K562 (cell line): ENCODE data around the gene POLR2B. TPM values are rescaled to one million over a fixed set of nuclear protein-coding genes. Genes with fewer than 3 reads are reported as not detected.
A peak's percentile ranks its signal among the peaks of the same experiment; 100 is the strongest.

ENCODE experiments used
- AFF1 ChIP-seq, 2 experiments: fragments of 450-650 bp; IDR thresholded peaks; 2 replicates each; pipeline ENCODE4 v1.6.1; 2018; ENCODE audit warnings: mild to moderate bottlenecking in 2 of 2, low read depth in 1 of 2; ENCODE audit not compliant: partially characterized antibody in 2 of 2
- ARHGAP35 ChIP-seq: fragments of 450-650 bp; IDR thresholded peaks from 2 replicates; pipeline ENCODE4 v1.6.1; 2018; ENCODE audit not compliant: partially characterized antibody
- MGA ChIP-seq: fragments of 450-650 bp; IDR thresholded peaks from 2 replicates; pipeline ENCODE4 v1.6.1; 2016; ENCODE audit warnings: mild to moderate bottlenecking, moderate library complexity
- RHOXF2B ChIP-seq: fragments of 250-450 bp; sonication (Bioruptor Pico); conservative IDR thresholded peaks from 2 replicates; pipeline ENCODE4 v1.5.1; 2021
- SMAD2 ChIP-seq: fragments of 150-350 bp; IDR thresholded peaks from 2 replicates; pipeline ENCODE4 v1.6.1; 2014; ENCODE audit warnings: low read depth, mild to moderate bottlenecking, low read length
- SMARCE1 ChIP-seq: fragments of 450-650 bp; IDR thresholded peaks from 2 replicates; pipeline ENCODE4 v1.7.1; 2016; ENCODE audit warnings: mild to moderate bottlenecking
- SRSF9 ChIP-seq: fragments of 200-400 bp; formaldehyde crosslinking; IDR thresholded peaks from 2 replicates; pipeline ENCODE4 v1.6.1; 2017; ENCODE audit warnings: low read depth, low read length, borderline replicate concordance
- ZBTB7A ChIP-seq: IDR thresholded peaks from 2 replicates; pipeline ENCODE4 v1.6.1; 2011; ENCODE audit warnings: low read depth, mild to moderate bottlenecking, low read length, moderate library complexity, borderline replicate concordance; ENCODE audit not compliant: control insufficient read depth
- ZNF507 ChIP-seq: conservative IDR thresholded peaks from 2 replicates; pipeline ENCODE4 v1.6.1; 2017; ENCODE audit warnings: missing genetic modification characterization, missing compliant biosample characterization
- ZNF551 ChIP-seq: fragments of 250-450 bp; sonication (Bioruptor Pico); IDR thresholded peaks from 2 replicates; pipeline ENCODE4 v1.5.0; 2021; ENCODE audit warnings: mild to moderate bottlenecking, moderate library complexity
- polyA plus RNA-seq, 8 experiments: library from polyadenylated mRNA; depleted of rRNA in 4 of 8; stranded (reverse) in 5 of 8; unstranded in 3 of 8; fragments of >200 nt; fragmentation: Nextera tagmentation in 2 of 8; fragmentation: Illumina TruSeq in 1 of 8; extraction: Ambion mirVana in 2 of 8; extraction: Trizol in 1 of 8; gene quantifications; 2 replicates each; pipeline versions ENCODE4 v1.2.1 to v1.2.3, GENCODE V29; 2011 to 2014; ENCODE audit warnings: inconsistent platforms in 1 of 8, missing spikeins in 1 of 8
- total RNA-seq, 7 experiments: library from RNA; depleted of rRNA in 6 of 7; stranded (reverse); fragments of >200 nt in 6 of 7; fragmentation: Illumina TruSeq in 2 of 7; extraction: Trizol in 2 of 7; gene quantifications; 2 replicates each; pipeline versions ENCODE4 v1.2.1 to v1.2.3, GENCODE V29; 2011 to 2021; ENCODE audit warnings: low replicate concordance in 1 of 7

The POLR2B gene
- total and polyA plus RNA-seq, 9 of the 15 experiments (the other 6 are each of a cell fraction or from before 2014, with no cell fraction given) = 60.9 to 208 (median 142) TPM

- TF ChIP-seq MGA (no peak), AFF1 (IDR thresholded peaks at IDR 0.05; ENCODE audit: low read depth in 1 of 2, partially characterized antibody in 2 of 2) (peak in 1 of 2 experiments; percentile 34), ZNF507 (tag) (no peak), SMARCE1 (peak; percentile 68), ZBTB7A (no peak), RHOXF2B (CRISPR knock-in tag) (no peak), ARHGAP35 (no peak), SMAD2 (no peak), ZNF551 (CRISPR knock-in tag) (no peak), SRSF9 (no peak)
These were observed 3.1 kb downstream of the POLR2B start (continued) for GRCh38 chr4:56981795-56982201.
